ENCODE measurements around the gene TTC23.

TTC23 gene

DNA sequence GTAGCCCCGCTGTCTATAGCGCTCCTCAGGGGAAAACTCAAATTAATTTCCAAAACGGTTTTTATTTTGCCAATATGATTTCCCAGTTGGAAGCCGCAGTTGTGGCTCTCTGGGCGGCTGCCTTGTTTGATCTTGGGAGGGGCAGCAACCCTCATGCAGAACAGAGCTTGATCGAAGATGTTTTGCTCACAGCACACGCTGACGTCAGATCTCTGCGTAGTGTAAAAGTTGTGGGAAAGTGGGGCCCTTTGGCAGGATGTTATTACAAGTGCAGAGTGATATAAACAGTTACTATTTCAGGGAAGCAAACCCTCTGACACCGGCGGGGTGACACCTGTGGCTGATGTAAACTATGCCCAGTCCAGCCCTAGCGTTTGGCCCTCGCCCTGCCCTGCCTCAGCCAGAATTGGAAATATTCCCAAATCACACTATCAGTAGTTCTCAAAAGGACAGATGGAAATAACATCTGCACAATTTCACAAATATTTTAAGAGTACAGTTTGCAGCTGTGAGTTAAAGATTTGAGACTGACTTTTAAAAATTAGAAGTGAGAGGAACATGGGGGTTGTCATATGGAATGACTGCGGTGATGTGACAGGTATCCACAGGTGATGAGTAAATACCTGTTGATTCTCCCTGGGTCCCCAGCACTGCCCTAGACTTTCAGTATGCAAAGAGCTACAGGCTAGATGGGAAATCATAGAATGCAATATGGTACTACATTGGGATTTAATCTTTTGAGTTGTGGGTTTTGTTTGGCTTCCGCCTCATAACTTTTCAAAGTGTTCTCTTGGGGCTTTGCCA, 142.8 kb downstream of the TTC23 start:
- peaks cover 54% of the 10 kb centered on the region for H3K4me1 ChIP-seq (ENCODE audit: low read depth, poor library complexity, severe bottlenecking)
- no peaks in the 10 kb centered on the region for H4K20me1 ChIP-seq (ENCODE audit: insufficient read depth)
- no peaks in the 10 kb centered on the region for H3K36me3 ChIP-seq (ENCODE audit: insufficient read depth)
- H3K79me2 ChIP-seq (ENCODE audit: insufficient read depth, low read depth), result no peaks in the 10 kb centered on the region
- H3K4me3 ChIP-seq (IDR thresholded peaks at IDR 0.05; ENCODE audit: insufficient read depth, low read depth, low read length), result no peak overlapping the region
- no peak overlapping the region for H3K27ac ChIP-seq
- H2AFZ ChIP-seq (ENCODE audit: low read depth), result no peak overlapping the region
- no peak for TF ChIP-seq CTCF (conservative IDR thresholded peaks at IDR 0.05; ENCODE audit: low read depth, low read length)
- peak overlapping the region; percentile 42 for H3K4me2 ChIP-seq
- no peak overlapping the region for H3K9ac ChIP-seq
- no peaks in the 10 kb centered on the region for H3K27me3 ChIP-seq (ENCODE audit: insufficient read depth, low read depth)

DNA sequence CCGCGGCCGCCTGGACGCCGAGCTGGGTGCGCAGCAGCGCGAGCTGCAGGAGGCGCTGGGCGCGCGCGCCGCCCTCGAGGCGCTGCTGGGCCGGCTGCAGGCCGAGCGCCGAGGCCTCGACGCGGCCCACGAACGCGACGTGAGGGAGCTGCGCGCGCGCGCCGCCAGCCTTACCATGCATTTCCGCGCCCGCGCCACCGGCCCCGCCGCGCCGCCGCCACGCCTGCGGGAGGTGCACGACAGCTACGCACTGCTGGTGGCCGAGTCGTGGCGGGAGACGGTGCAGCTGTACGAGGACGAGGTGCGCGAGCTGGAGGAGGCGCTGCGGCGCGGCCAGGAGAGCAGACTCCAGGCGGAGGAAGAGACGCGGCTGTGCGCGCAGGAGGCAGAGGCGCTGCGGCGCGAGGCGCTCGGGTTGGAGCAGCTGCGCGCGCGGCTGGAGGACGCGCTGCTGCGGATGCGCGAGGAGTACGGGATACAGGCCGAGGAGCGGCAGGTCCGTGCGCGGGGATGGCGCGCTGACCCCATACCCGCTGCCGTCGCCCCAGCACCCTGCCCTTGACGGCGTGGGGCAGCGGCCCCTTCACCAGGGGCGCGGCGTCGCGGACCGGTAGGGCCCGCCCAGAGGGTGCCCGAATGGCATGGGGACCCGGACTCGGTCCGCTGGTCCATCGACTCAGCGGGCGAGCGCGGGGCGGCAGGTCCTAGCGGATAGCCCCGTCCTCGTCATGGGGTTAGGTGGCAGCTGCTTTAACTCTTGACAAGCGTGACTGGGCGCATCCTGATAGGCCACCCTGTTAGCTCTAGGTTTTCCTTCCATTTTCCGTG, 143.7 kb downstream of the TTC23 start:
- Histone ChIP-seq H3K4me3 (IDR thresholded peaks at IDR 0.05; ENCODE audit: insufficient read depth, low read depth, low read length) (no peak overlapping the region), H3K27me3 (ENCODE audit: insufficient read depth, low read depth) (no peaks in the 10 kb centered on the region), H4K20me1 (ENCODE audit: insufficient read depth) (no peaks in the 10 kb centered on the region), H3K4me1 (ENCODE audit: low read depth, poor library complexity, severe bottlenecking) (peaks cover 49% of the 10 kb centered on the region), H3K36me3 (ENCODE audit: insufficient read depth) (no peaks in the 10 kb centered on the region), H2AFZ (ENCODE audit: low read depth) (no peak overlapping the region), H3K79me2 (ENCODE audit: insufficient read depth, low read depth) (no peaks in the 10 kb centered on the region), H3K27ac (no peak overlapping the region), H3K9ac (no peak overlapping the region), H3K4me2 (peak overlapping the region; percentile 42)
- no peak for TF ChIP-seq CTCF (conservative IDR thresholded peaks at IDR 0.05; ENCODE audit: low read depth, low read length)

- Histone ChIP-seq H4K20me1 (ENCODE audit: insufficient read depth) (no peaks in the 10 kb centered on the region), H3K4me1 (ENCODE audit: low read depth, poor library complexity, severe bottlenecking) (peaks cover 43% of the 10 kb centered on the region), H3K79me2 (ENCODE audit: insufficient read depth, low read depth) (no peaks in the 10 kb centered on the region), H3K27ac (no peak within 1 kb of the TSS), H3K4me3 (IDR thresholded peaks at IDR 0.05; ENCODE audit: insufficient read depth, low read depth, low read length) (no peak within 1 kb of the TSS), H3K4me2 (peak within 1 kb of the TSS; percentile 42; the same call in 1 of the 2 replicates), H3K36me3 (ENCODE audit: insufficient read depth) (no peaks in the 10 kb centered on the region), H3K9ac (peak within 1 kb of the TSS; percentile 35; the same call in 1 of the 2 replicates), H2AFZ (ENCODE audit: low read depth) (peak within 1 kb of the TSS; percentile 66), H3K27me3 (ENCODE audit: insufficient read depth, low read depth) (no peaks in the 10 kb centered on the region; the same call in 1 of the 2 replicates)
- peak; percentile 69 for TF ChIP-seq CTCF (conservative IDR thresholded peaks at IDR 0.05; ENCODE audit: low read depth, low read length)
Observed at GRCh38 chr15:99104788-99105513, 144.4 kb downstream of the TTC23 start, which contains the start of gene SYNM. Gene SYNM (plus strand): TSS chr15:99105080. CDS start chr15:99105200, 120 bp downstream.

GRCh38 chr15:99103279-99103678, 146.1 kb downstream of the TTC23 start:
- no peak overlapping the region for H3K4me3 ChIP-seq (IDR thresholded peaks at IDR 0.05; ENCODE audit: insufficient read depth, low read depth, low read length)
- no peak overlapping the region for H3K9ac ChIP-seq
- no peaks in the 10 kb centered on the region for H4K20me1 ChIP-seq (ENCODE audit: insufficient read depth)
- H3K27ac ChIP-seq, result no peak overlapping the region
- no peaks in the 10 kb centered on the region; the same call in 1 of the 2 replicates for H3K27me3 ChIP-seq (ENCODE audit: insufficient read depth, low read depth)
- no peak overlapping the region for H2AFZ ChIP-seq (ENCODE audit: low read depth)
- no peaks in the 10 kb centered on the region for H3K36me3 ChIP-seq (ENCODE audit: insufficient read depth)
- peaks cover 26% of the 10 kb centered on the region for H3K4me1 ChIP-seq (ENCODE audit: low read depth, poor library complexity, severe bottlenecking)
- no peak for TF ChIP-seq CTCF (conservative IDR thresholded peaks at IDR 0.05; ENCODE audit: low read depth, low read length)
- no peaks in the 10 kb centered on the region for H3K79me2 ChIP-seq (ENCODE audit: insufficient read depth, low read depth)
- no peak overlapping the region for H3K4me2 ChIP-seq

Data from KMS-11 (cell line).